ENCODE results near the gene ANKRD13B.

The ANKRD13B gene

GRCh38 chr17:29585080-29585751 is 7.7 kb upstream of the ANKRD13B start:
- H3K4me1 ChIP-seq (ENCODE audit: control insufficient read depth, insufficient read depth, low read length): peaks cover 35% of the 10 kb centered on the region

GRCh38 chr17:29586676-29587469 is 6.1 kb upstream of the ANKRD13B start:
- Histone ChIP-seq H3K27me3 (ENCODE audit: control insufficient read depth, insufficient read depth, low read length) (peaks cover 10% of the 10 kb centered on the region), H3K36me3 (ENCODE audit: control insufficient read depth, insufficient read depth, low read length) (peaks cover 12% of the 10 kb centered on the region), H3K4me3 (ENCODE audit: low read depth, low read length) (no peak overlapping the region), H3K4me1 (ENCODE audit: control insufficient read depth, insufficient read depth, low read length) (peaks cover 42% of the 10 kb centered on the region), H3K27ac (ENCODE audit: low read depth, low read length) (no peak overlapping the region), H3K9me3 (ENCODE audit: control insufficient read depth, insufficient read depth, low read length) (no peaks in the 10 kb centered on the region), H3K9ac (ENCODE audit: low read depth, low read length) (no peak overlapping the region)

More at GRCh38 chr17:29585080-29585751, 7.7 kb upstream of the ANKRD13B start:
- Histone ChIP-seq H3K9ac (ENCODE audit: low read depth, low read length) (no peak overlapping the region), H3K9me3 (ENCODE audit: control insufficient read depth, insufficient read depth, low read length) (no peaks in the 10 kb centered on the region), H3K4me3 (ENCODE audit: low read depth, low read length) (no peak overlapping the region), H3K27me3 (ENCODE audit: control insufficient read depth, insufficient read depth, low read length) (peaks cover 4% of the 10 kb centered on the region), H3K27ac (ENCODE audit: low read depth, low read length) (peak overlapping the region; percentile 58), H3K36me3 (ENCODE audit: control insufficient read depth, insufficient read depth, low read length) (peaks cover 16% of the 10 kb centered on the region)

- peaks cover 49% of the 10 kb centered on the region for H3K4me1 ChIP-seq (ENCODE audit: control insufficient read depth, insufficient read depth, low read length)
- no peak overlapping the region for H3K4me3 ChIP-seq (ENCODE audit: low read depth, low read length)
- no peaks in the 10 kb centered on the region for H3K9me3 ChIP-seq (ENCODE audit: control insufficient read depth, insufficient read depth, low read length)
- H3K27me3 ChIP-seq (ENCODE audit: control insufficient read depth, insufficient read depth, low read length): peaks cover 10% of the 10 kb centered on the region
- H3K9ac ChIP-seq (ENCODE audit: low read depth, low read length): no peak overlapping the region
- H3K27ac ChIP-seq (ENCODE audit: low read depth, low read length): no peak overlapping the region
- H3K36me3 ChIP-seq (ENCODE audit: control insufficient read depth, insufficient read depth, low read length): peaks cover 5% of the 10 kb centered on the region
These were observed 5.3 kb upstream of the ANKRD13B start for GRCh38 chr17:29587591-29587990.

GRCh38 chr17:29588017-29588561 is 4.8 kb upstream of the ANKRD13B start:
- Histone ChIP-seq H3K36me3 (ENCODE audit: control insufficient read depth, insufficient read depth, low read length) (no peaks in the 10 kb centered on the region; the same call in none of the 2 replicates), H3K4me1 (ENCODE audit: control insufficient read depth, insufficient read depth, low read length) (peaks cover 50% of the 10 kb centered on the region), H3K27ac (ENCODE audit: low read depth, low read length) (no peak overlapping the region), H3K9me3 (ENCODE audit: control insufficient read depth, insufficient read depth, low read length) (no peaks in the 10 kb centered on the region), H3K4me3 (ENCODE audit: low read depth, low read length) (peak overlapping the region; percentile 78), H3K9ac (ENCODE audit: low read depth, low read length) (no peak overlapping the region), H3K27me3 (ENCODE audit: control insufficient read depth, insufficient read depth, low read length) (peaks cover 10% of the 10 kb centered on the region)

- Histone ChIP-seq H3K36me3 (ENCODE audit: control insufficient read depth, insufficient read depth, low read length) (no peaks in the 10 kb centered on the region), H3K4me1 (ENCODE audit: control insufficient read depth, insufficient read depth, low read length) (peaks cover 50% of the 10 kb centered on the region), H3K9ac (ENCODE audit: low read depth, low read length) (peak overlapping the region; percentile 11; the same call in 1 of the 2 replicates), H3K9me3 (ENCODE audit: control insufficient read depth, insufficient read depth, low read length) (no peaks in the 10 kb centered on the region), H3K27ac (ENCODE audit: low read depth, low read length) (no peak overlapping the region), H3K4me3 (ENCODE audit: low read depth, low read length) (peak overlapping the region; percentile 78), H3K27me3 (ENCODE audit: control insufficient read depth, insufficient read depth, low read length) (peaks cover 11% of the 10 kb centered on the region)
These were observed 4.1 kb upstream of the ANKRD13B start for GRCh38 chr17:29588562-29589411.

- H3K4me3 ChIP-seq (ENCODE audit: low read depth, low read length): peak within 1 kb of the TSS; percentile 90
- H3K36me3 ChIP-seq (ENCODE audit: control insufficient read depth, insufficient read depth, low read length): no peaks in the 10 kb centered on the region
- peak within 1 kb of the TSS; percentile 11; the same call in 1 of the 2 replicates for H3K9ac ChIP-seq (ENCODE audit: low read depth, low read length)
- H3K27ac ChIP-seq (ENCODE audit: low read depth, low read length): no peak within 1 kb of the TSS
- peaks cover 46% of the 10 kb centered on the region for H3K4me1 ChIP-seq (ENCODE audit: control insufficient read depth, insufficient read depth, low read length)
- H3K9me3 ChIP-seq (ENCODE audit: control insufficient read depth, insufficient read depth, low read length): no peaks in the 10 kb centered on the region
- H3K27me3 ChIP-seq (ENCODE audit: control insufficient read depth, insufficient read depth, low read length): peaks cover 12% of the 10 kb centered on the region
These were observed 3.2 kb upstream of the ANKRD13B start, which contains the start of gene GIT1 for GRCh38 chr17:29589524-29590410. TSS of gene GIT1 (minus strand) at chr17:29589648. CDS start at chr17:29589378, 270 bp downstream.

- H3K27me3 ChIP-seq (ENCODE audit: control insufficient read depth, insufficient read depth, low read length): peaks cover 12% of the 10 kb centered on the region
- peak overlapping the region; percentile 71 for H3K27ac ChIP-seq (ENCODE audit: low read depth, low read length)
- peaks cover 38% of the 10 kb centered on the region for H3K4me1 ChIP-seq (ENCODE audit: control insufficient read depth, insufficient read depth, low read length)
- H3K36me3 ChIP-seq (ENCODE audit: control insufficient read depth, insufficient read depth, low read length): no peaks in the 10 kb centered on the region
- H3K9me3 ChIP-seq (ENCODE audit: control insufficient read depth, insufficient read depth, low read length): no peaks in the 10 kb centered on the region
- H3K9ac ChIP-seq (ENCODE audit: low read depth, low read length): peak overlapping the region; percentile 55
- peak overlapping the region; percentile 90 for H3K4me3 ChIP-seq (ENCODE audit: low read depth, low read length)
These were observed 2.4 kb upstream of the ANKRD13B start for GRCh38 chr17:29590411-29591145.

GRCh38 chr17:29591146-29591736 is 1.7 kb upstream of the ANKRD13B start:
- Histone ChIP-seq H3K27me3 (ENCODE audit: control insufficient read depth, insufficient read depth, low read length) (peaks cover 12% of the 10 kb centered on the region), H3K4me1 (ENCODE audit: control insufficient read depth, insufficient read depth, low read length) (peaks cover 36% of the 10 kb centered on the region)

More at GRCh38 chr17:29591146-29591736, 1.7 kb upstream of the ANKRD13B start:
- Histone ChIP-seq H3K27ac (ENCODE audit: low read depth, low read length) (peak overlapping the region; percentile 71), H3K4me3 (ENCODE audit: low read depth, low read length) (peak overlapping the region; percentile 90), H3K9me3 (ENCODE audit: control insufficient read depth, insufficient read depth, low read length) (no peaks in the 10 kb centered on the region), H3K9ac (ENCODE audit: low read depth, low read length) (peak overlapping the region; percentile 55), H3K36me3 (ENCODE audit: control insufficient read depth, insufficient read depth, low read length) (no peaks in the 10 kb centered on the region)
